GM13976 (cell line): Measurements from ENCODE around the gene NAP1L4.
A peak's percentile ranks its signal among the peaks of the same experiment; 100 is the strongest.

Experiments used
- DNase-seq: peaks from one replicate; pipeline ENCODE4 v3.0.0; 2012; ENCODE audit warnings: low spot score
- CTCF ChIP-seq: IDR thresholded peaks from 2 replicates; pipeline ENCODE4 v1.5.1; 2012; ENCODE audit warnings: borderline replicate concordance, mild to moderate bottlenecking; ENCODE audit not compliant: insufficient read depth; ENCODE audit errors: extremely low read depth, missing control alignments, control extremely low read depth
- in situ Hi-C: fragments of 300-500 bp; cut with MboI; formaldehyde crosslinking; loops from one replicate; pipeline ENCODE4 v1.12.0; 2022; ENCODE audit warnings: low sequenced_read_pairs, mixed read lengths, inconsistent platforms; ENCODE audit not compliant: unreplicated experiment

The NAP1L4 gene

GRCh38 chr11:2920343-2920742, 71.8 kb downstream of the NAP1L4 start:
- no peak for DNase-seq
- in situ Hi-C loops: no loop called here
- TF ChIP-seq CTCF: no peak

GRCh38 chr11:2919837-2920236, 72.3 kb downstream of the NAP1L4 start:
- no peak for TF ChIP-seq CTCF
- no peak for DNase-seq
- in situ Hi-C loops: no loop called here

- DNase-seq: no peak
- no peak for TF ChIP-seq CTCF
- in situ Hi-C loops: no loop called here
Observed at GRCh38 chr11:2919188-2919587, 72.9 kb downstream of the NAP1L4 start.

GRCh38 chr11:2917842-2918490, 74.2 kb downstream of the NAP1L4 start:
- no peak for DNase-seq
- TF ChIP-seq CTCF: no peak
- in situ Hi-C loops: no loop called here

- no peak for TF ChIP-seq CTCF
- in situ Hi-C loops: no loop called here
Observed at GRCh38 chr11:2916892-2917645, 75.1 kb downstream of the NAP1L4 start.

GRCh38 chr11:2916114-2916891, 75.8 kb downstream of the NAP1L4 start:
- no peak for TF ChIP-seq CTCF
- in situ Hi-C loops: no loop called here
- no peak for DNase-seq

More at GRCh38 chr11:2916892-2917645, 75.1 kb downstream of the NAP1L4 start:
- peak; percentile 41 for DNase-seq
